ENCODE results near the gene ZNF423.

Gene ZNF423

DNA sequence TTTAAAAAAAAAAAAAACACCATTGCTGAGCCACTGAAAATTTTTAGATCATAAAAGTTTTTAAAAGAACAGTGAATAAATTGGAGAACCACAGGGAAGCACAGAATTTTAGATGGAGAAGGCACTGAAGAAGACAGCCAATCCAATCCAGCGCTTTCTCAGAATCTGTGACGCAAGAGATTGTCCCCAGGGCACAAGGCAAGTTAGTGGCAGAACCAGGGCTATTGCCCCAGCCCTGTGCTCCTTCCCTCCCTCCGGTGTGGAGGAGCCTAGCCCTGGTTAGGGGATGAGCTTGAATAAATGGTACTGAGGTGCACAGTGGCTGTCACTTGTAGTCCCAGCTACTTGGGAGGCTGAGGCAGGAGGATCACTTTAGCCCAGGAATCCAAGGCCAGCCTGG is 108.3 kb downstream of the ZNF423 start:
- H3K4me3 ChIP-seq (ENCODE audit: low read depth in 1 of 2, low read length in 2 of 2) = no peak overlapping the region
- no peak overlapping the region for H3K4me2 ChIP-seq (ENCODE audit: insufficient read depth, low read length)
- no peaks in the 10 kb centered on the region for H3K79me2 ChIP-seq (ENCODE audit: insufficient read depth, low read length)
- H3K27me3 ChIP-seq (ENCODE audit: insufficient read depth, low read length, poor library complexity) = peaks cover 11% of the 10 kb centered on the region
- no peaks in the 10 kb centered on the region for H3K36me3 ChIP-seq (ENCODE audit: insufficient read depth, low read length)
- TF ChIP-seq EZH2 (IDR thresholded peaks at IDR 0.05; ENCODE audit: borderline replicate concordance, low read depth, low read length, severe bottlenecking) = no peak
- TF ChIP-seq, protein P1, sequence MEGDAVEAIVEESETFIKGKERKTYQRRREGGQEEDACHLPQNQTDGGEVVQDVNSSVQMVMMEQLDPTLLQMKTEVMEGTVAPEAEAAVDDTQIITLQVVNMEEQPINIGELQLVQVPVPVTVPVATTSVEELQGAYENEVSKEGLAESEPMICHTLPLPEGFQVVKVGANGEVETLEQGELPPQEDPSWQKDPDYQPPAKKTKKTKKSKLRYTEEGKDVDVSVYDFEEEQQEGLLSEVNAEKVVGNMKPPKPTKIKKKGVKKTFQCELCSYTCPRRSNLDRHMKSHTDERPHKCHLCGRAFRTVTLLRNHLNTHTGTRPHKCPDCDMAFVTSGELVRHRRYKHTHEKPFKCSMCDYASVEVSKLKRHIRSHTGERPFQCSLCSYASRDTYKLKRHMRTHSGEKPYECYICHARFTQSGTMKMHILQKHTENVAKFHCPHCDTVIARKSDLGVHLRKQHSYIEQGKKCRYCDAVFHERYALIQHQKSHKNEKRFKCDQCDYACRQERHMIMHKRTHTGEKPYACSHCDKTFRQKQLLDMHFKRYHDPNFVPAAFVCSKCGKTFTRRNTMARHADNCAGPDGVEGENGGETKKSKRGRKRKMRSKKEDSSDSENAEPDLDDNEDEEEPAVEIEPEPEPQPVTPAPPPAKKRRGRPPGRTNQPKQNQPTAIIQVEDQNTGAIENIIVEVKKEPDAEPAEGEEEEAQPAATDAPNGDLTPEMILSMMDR (IDR thresholded peaks at IDR 0.05; ENCODE audit: borderline replicate concordance, extremely low read depth, low read length, poor library complexity, severe bottlenecking) = no peak
- peaks cover 7% of the 10 kb centered on the region; the same call in 1 of the 2 replicates for H3K4me1 ChIP-seq (ENCODE audit: insufficient read depth, low read length)
- H3K27ac ChIP-seq (ENCODE audit: low read length) = no peak overlapping the region
- H2AFZ ChIP-seq (ENCODE audit: low read depth, low read length) = no peak overlapping the region
- ATAC-seq (ENCODE audit: insufficient read depth, low read depth) = no peak
- 0 out of 2 replicates have a peak, but pooled peaks cover 3% of the 10 kb centered on the region for H4K20me1 ChIP-seq (ENCODE audit: insufficient read depth, low read length)
- no peak overlapping the region for H3K9ac ChIP-seq (ENCODE audit: low read depth, low read length)
- H3K9me3 ChIP-seq (ENCODE audit: insufficient read depth, low read length, severe bottlenecking) = no peaks in the 10 kb centered on the region
- DNase-seq = no peak

DNA sequence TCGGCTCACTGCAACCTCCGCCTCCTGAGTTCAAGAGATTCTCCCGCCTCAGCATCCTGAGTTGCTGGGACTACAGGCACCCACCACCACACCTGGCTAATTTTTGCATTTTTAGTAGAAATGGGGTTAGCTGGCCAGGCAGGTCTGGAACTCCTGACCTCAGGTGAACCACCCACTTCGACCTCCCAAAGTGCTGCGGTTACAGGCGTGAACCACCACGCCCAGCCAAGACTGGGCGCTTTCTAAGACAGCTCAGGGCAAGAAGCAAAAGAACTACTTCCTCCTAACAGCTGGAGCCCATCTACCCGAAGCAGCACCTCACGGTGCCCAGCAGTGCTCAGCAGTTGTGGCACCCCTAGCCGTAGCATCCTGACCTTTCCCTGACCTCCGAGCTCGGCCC is 109.4 kb downstream of the ZNF423 start:
- H3K4me2 ChIP-seq (ENCODE audit: insufficient read depth, low read length) = no peak overlapping the region
- H3K27ac ChIP-seq (ENCODE audit: low read length) = no peak overlapping the region
- no peak overlapping the region for H3K4me3 ChIP-seq (ENCODE audit: low read depth in 1 of 2, low read length in 2 of 2)
- H3K36me3 ChIP-seq (ENCODE audit: insufficient read depth, low read length) = no peaks in the 10 kb centered on the region
- TF ChIP-seq, protein P1 (IDR thresholded peaks at IDR 0.05; ENCODE audit: borderline replicate concordance, extremely low read depth, low read length, poor library complexity, severe bottlenecking) = no peak
- TF ChIP-seq EZH2 (IDR thresholded peaks at IDR 0.05; ENCODE audit: borderline replicate concordance, low read depth, low read length, severe bottlenecking) = no peak
- H3K9ac ChIP-seq (ENCODE audit: low read depth, low read length) = no peak overlapping the region
- no peak overlapping the region for H2AFZ ChIP-seq (ENCODE audit: low read depth, low read length)
- H3K27me3 ChIP-seq (ENCODE audit: insufficient read depth, low read length, poor library complexity) = peaks cover 7% of the 10 kb centered on the region
- H3K79me2 ChIP-seq (ENCODE audit: insufficient read depth, low read length) = no peaks in the 10 kb centered on the region
- peaks cover 7% of the 10 kb centered on the region; the same call in 1 of the 2 replicates for H3K4me1 ChIP-seq (ENCODE audit: insufficient read depth, low read length)
- DNase-seq = no peak
- ATAC-seq (ENCODE audit: insufficient read depth, low read depth) = no peak
- no peaks in the 10 kb centered on the region for H3K9me3 ChIP-seq (ENCODE audit: insufficient read depth, low read length, severe bottlenecking)
- H4K20me1 ChIP-seq (ENCODE audit: insufficient read depth, low read length) = 0 out of 2 replicates have a peak, but pooled peaks cover 3% of the 10 kb centered on the region

DNA sequence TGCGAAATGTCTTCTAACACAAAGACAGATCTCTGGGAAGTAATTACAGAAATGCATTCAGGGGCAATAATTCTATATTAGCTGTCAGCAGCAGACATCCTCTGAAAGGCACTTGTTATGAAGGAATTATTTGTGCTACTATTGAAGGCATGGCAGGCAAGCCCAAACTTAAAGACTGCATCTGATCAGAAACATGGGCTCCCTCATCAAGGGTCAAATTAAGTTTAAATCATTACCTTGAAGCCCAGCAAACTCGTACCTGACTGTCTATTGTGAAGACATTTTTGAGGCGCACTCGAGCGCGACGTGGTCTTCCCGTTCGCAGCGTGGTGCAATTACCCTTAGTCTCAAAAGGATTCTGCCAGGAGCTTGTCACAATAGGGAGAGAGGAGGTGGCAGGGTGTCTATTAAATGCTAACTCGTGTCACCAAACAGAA is 110.6 kb downstream of the ZNF423 start:
- Histone ChIP-seq H3K4me2 (ENCODE audit: insufficient read depth, low read length) (no peak overlapping the region), H3K36me3 (ENCODE audit: insufficient read depth, low read length) (no peaks in the 10 kb centered on the region), H4K20me1 (ENCODE audit: insufficient read depth, low read length) (0 out of 2 replicates have a peak, but pooled peaks cover 3% of the 10 kb centered on the region), H3K79me2 (ENCODE audit: insufficient read depth, low read length) (no peaks in the 10 kb centered on the region), H3K4me1 (ENCODE audit: insufficient read depth, low read length) (peaks cover 6% of the 10 kb centered on the region; the same call in 1 of the 2 replicates), H2AFZ (ENCODE audit: low read depth, low read length) (no peak overlapping the region), H3K27me3 (ENCODE audit: insufficient read depth, low read length, poor library complexity) (peaks cover 6% of the 10 kb centered on the region), H3K9ac (ENCODE audit: low read depth, low read length) (no peak overlapping the region), H3K9me3 (ENCODE audit: insufficient read depth, low read length, severe bottlenecking) (no peaks in the 10 kb centered on the region), H3K4me3 (ENCODE audit: low read depth in 1 of 2, low read length in 2 of 2) (no peak overlapping the region), H3K27ac (ENCODE audit: low read length) (no peak overlapping the region)
- TF ChIP-seq, protein P1 (IDR thresholded peaks at IDR 0.05; ENCODE audit: borderline replicate concordance, extremely low read depth, low read length, poor library complexity, severe bottlenecking) = no peak
- no peak for TF ChIP-seq EZH2 (IDR thresholded peaks at IDR 0.05; ENCODE audit: borderline replicate concordance, low read depth, low read length, severe bottlenecking)
- DNase-seq (no peak), ATAC-seq (ENCODE audit: insufficient read depth, low read depth) (no peak)
